Liver (tissue), 3 donors: ENCODE data around the gene TMEM120A.
"Not testable (repeated sequence)": the region's sequence is repeated elsewhere in the genome, so short reads cannot be mapped to it uniquely, and the experiment has no call there.

Source experiments
- EGR1 ChIP-seq, 2 donors: IDR thresholded peaks; 2 replicates each; pipeline ENCODE4 v1.6.1; 2016 to 2018; ENCODE audit warnings: antibody characterized with exemption in 2 of 2, low read depth in 2 of 2
- GABPA ChIP-seq, 2 donors: IDR thresholded peaks in 1 of 2; conservative IDR thresholded peaks in 1 of 2; 2 replicates each; pipeline ENCODE4 v1.6.1; 2016; ENCODE audit warnings: antibody characterized with exemption in 2 of 2, mild to moderate bottlenecking in 1 of 2, moderate library complexity in 1 of 2
- JUND ChIP-seq, 2 donors: IDR thresholded peaks; 2 replicates each; pipeline ENCODE4 v1.6.1; 2016; ENCODE audit warnings: antibody characterized with exemption in 2 of 2
- RAD21 ChIP-seq, 2 donors: IDR thresholded peaks; 2 replicates each; pipeline ENCODE4 v1.6.1; 2016; ENCODE audit warnings: antibody characterized with exemption in 2 of 2, mild to moderate bottlenecking in 2 of 2
- RXRA ChIP-seq, 2 donors: IDR thresholded peaks; 2 replicates each; pipeline ENCODE4 v1.6.1; 2017 to 2018; ENCODE audit warnings: antibody characterized with exemption in 2 of 2, mild to moderate bottlenecking in 1 of 2
- SP1 ChIP-seq: IDR thresholded peaks from 2 replicates; pipeline ENCODE4 v1.6.1; 2018; ENCODE audit warnings: antibody characterized with exemption, mild to moderate bottlenecking
- TAF1 ChIP-seq: conservative IDR thresholded peaks from 2 replicates; pipeline ENCODE4 v1.6.1; 2016; ENCODE audit warnings: antibody characterized with exemption, mild to moderate bottlenecking
- YY1 ChIP-seq: IDR thresholded peaks from 2 replicates; pipeline ENCODE4 v1.6.1; 2016; ENCODE audit warnings: antibody characterized with exemption, mild to moderate bottlenecking
- TF ChIP-seq, protein P1 (sequence below): fragments of 150-350 bp; IDR thresholded peaks from 2 replicates; pipeline ENCODE4 v1.5.1; 2017; ENCODE audit warnings: improper control_type of control experiment, low read depth, low read length; ENCODE audit not compliant: missing input control
- TF ChIP-seq, protein P2 (sequence below): IDR thresholded peaks from 2 replicates; pipeline ENCODE4 v1.6.1; 2016; ENCODE audit warnings: antibody characterized with exemption
- TF ChIP-seq, protein P3 (sequence below): IDR thresholded peaks from 2 replicates; pipeline ENCODE4 v1.6.1; 2016; ENCODE audit warnings: antibody characterized with exemption, mild to moderate bottlenecking
- donor health status: healthy.
- donor health status: healthy.

DNA sequence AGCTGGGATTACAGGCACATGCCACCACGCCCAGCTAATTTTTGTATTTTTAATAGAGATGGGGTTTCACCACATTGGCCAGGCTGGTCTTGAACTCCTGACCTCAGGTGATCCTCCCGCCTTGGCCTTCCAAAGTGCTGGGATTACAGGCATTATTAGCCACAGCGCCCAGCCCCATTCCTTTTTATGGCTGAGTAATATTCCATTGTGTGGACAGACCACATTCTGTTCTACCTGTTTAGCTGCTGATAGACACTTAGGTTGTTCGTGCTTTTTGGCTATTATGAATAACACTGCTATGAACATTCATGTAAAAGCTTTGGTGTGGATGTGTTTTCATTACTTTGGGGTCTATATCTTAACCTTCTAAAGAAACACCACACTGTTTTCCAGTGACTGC, 24.1 kb upstream of the TMEM120A start:
- TF ChIP-seq RAD21 (IDR thresholded peaks at IDR 0.05); YY1; SP1; EGR1 (IDR thresholded peaks at IDR 0.05; ENCODE audit: low read depth in 2 of 2); TAF1; JUND (IDR thresholded peaks at IDR 0.05); GABPA (IDR thresholded peaks at IDR 0.05 in 1 of 2, conservative IDR thresholded peaks at IDR 0.05 in 1 of 2); RXRA (IDR thresholded peaks at IDR 0.05): not testable (repeated sequence)
- TF ChIP-seq, protein P1, sequence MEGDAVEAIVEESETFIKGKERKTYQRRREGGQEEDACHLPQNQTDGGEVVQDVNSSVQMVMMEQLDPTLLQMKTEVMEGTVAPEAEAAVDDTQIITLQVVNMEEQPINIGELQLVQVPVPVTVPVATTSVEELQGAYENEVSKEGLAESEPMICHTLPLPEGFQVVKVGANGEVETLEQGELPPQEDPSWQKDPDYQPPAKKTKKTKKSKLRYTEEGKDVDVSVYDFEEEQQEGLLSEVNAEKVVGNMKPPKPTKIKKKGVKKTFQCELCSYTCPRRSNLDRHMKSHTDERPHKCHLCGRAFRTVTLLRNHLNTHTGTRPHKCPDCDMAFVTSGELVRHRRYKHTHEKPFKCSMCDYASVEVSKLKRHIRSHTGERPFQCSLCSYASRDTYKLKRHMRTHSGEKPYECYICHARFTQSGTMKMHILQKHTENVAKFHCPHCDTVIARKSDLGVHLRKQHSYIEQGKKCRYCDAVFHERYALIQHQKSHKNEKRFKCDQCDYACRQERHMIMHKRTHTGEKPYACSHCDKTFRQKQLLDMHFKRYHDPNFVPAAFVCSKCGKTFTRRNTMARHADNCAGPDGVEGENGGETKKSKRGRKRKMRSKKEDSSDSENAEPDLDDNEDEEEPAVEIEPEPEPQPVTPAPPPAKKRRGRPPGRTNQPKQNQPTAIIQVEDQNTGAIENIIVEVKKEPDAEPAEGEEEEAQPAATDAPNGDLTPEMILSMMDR = not testable (repeated sequence)
- TF ChIP-seq, protein P2, sequence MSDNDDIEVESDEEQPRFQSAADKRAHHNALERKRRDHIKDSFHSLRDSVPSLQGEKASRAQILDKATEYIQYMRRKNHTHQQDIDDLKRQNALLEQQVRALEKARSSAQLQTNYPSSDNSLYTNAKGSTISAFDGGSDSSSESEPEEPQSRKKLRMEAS = not testable (repeated sequence)
- TF ChIP-seq, protein P3, sequence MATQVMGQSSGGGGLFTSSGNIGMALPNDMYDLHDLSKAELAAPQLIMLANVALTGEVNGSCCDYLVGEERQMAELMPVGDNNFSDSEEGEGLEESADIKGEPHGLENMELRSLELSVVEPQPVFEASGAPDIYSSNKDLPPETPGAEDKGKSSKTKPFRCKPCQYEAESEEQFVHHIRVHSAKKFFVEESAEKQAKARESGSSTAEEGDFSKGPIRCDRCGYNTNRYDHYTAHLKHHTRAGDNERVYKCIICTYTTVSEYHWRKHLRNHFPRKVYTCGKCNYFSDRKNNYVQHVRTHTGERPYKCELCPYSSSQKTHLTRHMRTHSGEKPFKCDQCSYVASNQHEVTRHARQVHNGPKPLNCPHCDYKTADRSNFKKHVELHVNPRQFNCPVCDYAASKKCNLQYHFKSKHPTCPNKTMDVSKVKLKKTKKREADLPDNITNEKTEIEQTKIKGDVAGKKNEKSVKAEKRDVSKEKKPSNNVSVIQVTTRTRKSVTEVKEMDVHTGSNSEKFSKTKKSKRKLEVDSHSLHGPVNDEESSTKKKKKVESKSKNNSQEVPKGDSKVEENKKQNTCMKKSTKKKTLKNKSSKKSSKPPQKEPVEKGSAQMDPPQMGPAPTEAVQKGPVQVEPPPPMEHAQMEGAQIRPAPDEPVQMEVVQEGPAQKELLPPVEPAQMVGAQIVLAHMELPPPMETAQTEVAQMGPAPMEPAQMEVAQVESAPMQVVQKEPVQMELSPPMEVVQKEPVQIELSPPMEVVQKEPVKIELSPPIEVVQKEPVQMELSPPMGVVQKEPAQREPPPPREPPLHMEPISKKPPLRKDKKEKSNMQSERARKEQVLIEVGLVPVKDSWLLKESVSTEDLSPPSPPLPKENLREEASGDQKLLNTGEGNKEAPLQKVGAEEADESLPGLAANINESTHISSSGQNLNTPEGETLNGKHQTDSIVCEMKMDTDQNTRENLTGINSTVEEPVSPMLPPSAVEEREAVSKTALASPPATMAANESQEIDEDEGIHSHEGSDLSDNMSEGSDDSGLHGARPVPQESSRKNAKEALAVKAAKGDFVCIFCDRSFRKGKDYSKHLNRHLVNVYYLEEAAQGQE = not testable (repeated sequence)
